ENCODE results near the gene DLG2.
A peak's percentile ranks its signal among the peaks of the same experiment; 100 is the strongest.
"Not testable (repeated sequence)": the region's sequence is repeated elsewhere in the genome, so short reads cannot be mapped to it uniquely, and the experiment has no call there.

The DLG2 gene

GRCh38 chr11:85628771-85629341 lies 1.7 kb upstream of the DLG2 start:
- DNase-seq (ENCODE audit: insufficient read length, low spot score) (no peak), FAIRE-seq (no peak)
- no peak for TF ChIP-seq CTCF (IDR thresholded peaks at IDR 0.05; ENCODE audit: insufficient read depth, missing control alignments)

- TF ChIP-seq CTCF (IDR thresholded peaks at IDR 0.05; ENCODE audit: insufficient read depth, missing control alignments): no peak
- DNase-seq (ENCODE audit: insufficient read length, low spot score) (peak; percentile 19), FAIRE-seq (no peak)
These were observed 1.0 kb upstream of the DLG2 start, which contains the start of gene TMEM126B for GRCh38 chr11:85627998-85628770. Gene TMEM126B, plus strand, starts transcription at chr11:85628593. Its CDS starts 15 bp downstream, at chr11:85628608.

GRCh38 chr11:85626496-85626895 lies 648 bp downstream of the DLG2 start:
- DNase-seq (ENCODE audit: insufficient read length, low spot score) (no peak), FAIRE-seq (no peak)
- no peak for TF ChIP-seq CTCF (IDR thresholded peaks at IDR 0.05; ENCODE audit: insufficient read depth, missing control alignments)

- no peak for TF ChIP-seq CTCF (IDR thresholded peaks at IDR 0.05; ENCODE audit: insufficient read depth, missing control alignments)
- FAIRE-seq (no peak), DNase-seq (ENCODE audit: insufficient read length, low spot score) (no peak)
These were observed 6.9 kb downstream of the DLG2 start for GRCh38 chr11:85620256-85620655.

GRCh38 chr11:85619499-85619898 lies 7.6 kb downstream of the DLG2 start:
- DNase-seq (ENCODE audit: insufficient read length, low spot score): no peak
- TF ChIP-seq CTCF (IDR thresholded peaks at IDR 0.05; ENCODE audit: insufficient read depth, missing control alignments): no peak
- no peak for FAIRE-seq

GRCh38 chr11:85611643-85612042 lies 15.5 kb downstream of the DLG2 start:
- not testable (repeated sequence) for FAIRE-seq; DNase-seq (ENCODE audit: insufficient read length, low spot score)

- DNase-seq (ENCODE audit: insufficient read length, low spot score); FAIRE-seq: not testable (repeated sequence)
These were observed 17.9 kb downstream of the DLG2 start for GRCh38 chr11:85609286-85609685.

- not testable (repeated sequence) for DNase-seq (ENCODE audit: insufficient read length, low spot score); FAIRE-seq
These were observed 18.5 kb downstream of the DLG2 start for GRCh38 chr11:85608621-85609020.

GRCh38 chr11:85606237-85606636 lies 20.9 kb downstream of the DLG2 start:
- FAIRE-seq; DNase-seq (ENCODE audit: insufficient read length, low spot score): not testable (repeated sequence)
